ENCODE results near the gene LMBRD2.

GRCh38 chr5:36200513-36200912, 48.8 kb upstream of the LMBRD2 start:
- TF ChIP-seq POLR2A (IDR thresholded peaks at IDR 0.05; ENCODE audit: low read depth, low read length) (no peak), CTCF (IDR thresholded peaks at IDR 0.05 in 2 of 3, conservative IDR thresholded peaks at IDR 0.05 in 1 of 3; ENCODE audit: control insufficient read depth in 2 of 3, extremely low read depth in 1 of 3, insufficient read depth in 1 of 3, low read depth in 3 of 3, low read length in 3 of 3) (no peak), SRF (IDR thresholded peaks at IDR 0.05; ENCODE audit: low read depth in 2 of 2, low read length in 2 of 2) (no peak), NR2F1 (conservative IDR thresholded peaks at IDR 0.05) (no peak), ATF7 (IDR thresholded peaks at IDR 0.05; ENCODE audit: low read depth) (no peak), CEBPB (IDR thresholded peaks at IDR 0.05; ENCODE audit: borderline replicate concordance in 1 of 2, low read depth in 2 of 2, low read length in 2 of 2) (no peak), RAD51 (IDR thresholded peaks at IDR 0.05) (no peak), ZNF274 (IDR thresholded peaks at IDR 0.05; ENCODE audit: insufficient read depth, insufficient read length) (no peak), POLR2AphosphoS5 (IDR thresholded peaks at IDR 0.05; ENCODE audit: low read length) (no peak)
